ENCODE data around the gene OR10J4.

The OR10J4 gene

GRCh38 chr1:159474926-159475325 is 42.9 kb downstream of the OR10J4 start:
- no peak overlapping the region for H3K4me3 ChIP-seq (replicated peaks; ENCODE audit: low read depth, low read length)
- no peak for DNase-seq (ENCODE audit: extremely low read depth, low read depth)
- TF ChIP-seq CTCF (IDR thresholded peaks at IDR 0.05; ENCODE audit: low read depth, low read length, missing control alignments): no peak
